B cell (primary cell): Measurements from ENCODE around the gene TSHR. TPM values are rescaled to one million over a fixed set of nuclear protein-coding genes. Genes with fewer than 3 reads are reported as not detected.

Experiments
- ATAC-seq: fragments of 200-7000 bp; cut with Tn5 transposase; one replicate; pipeline ENCODE4 v1.10.0; 2021; ENCODE audit warnings: low read depth, mild to moderate bottlenecking, moderate number of reproducible peaks, moderate library complexity
- CTCF ChIA-PET: fragments of 350-600 bp; sonication (Branson Sonifier 250); formaldehyde crosslinking; loops from one replicate; lab custom pipeline; 2021; ENCODE audit warnings: antibody characterized with exemption, inconsistent platforms; lab: Charles Lee
- POLR2A ChIA-PET: fragments of 350-600 bp; sonication (Branson Sonifier 250); formaldehyde crosslinking; loops from one replicate; lab custom pipeline; 2021; ENCODE audit warnings: antibody characterized with exemption; lab: Charles Lee
- DNase-seq: peaks from one replicate; pipeline ENCODE4 v3.0.0; 2013
- H2AFZ ChIP-seq: 2 replicates; pipeline ENCODE4 v1.6.1; 2012; ENCODE audit warnings: mild to moderate bottlenecking, low read depth, low read length; ENCODE audit not compliant: insufficient read depth, poor library complexity, severe bottlenecking
- H3K27ac ChIP-seq, 2 donors: 1 replicate in 1 of 2; 2 replicates in 1 of 2; pipeline ENCODE4 v1.5.1; 2012 to 2013; ENCODE audit warnings: low read length in 2 of 2, mild to moderate bottlenecking in 2 of 2, moderate library complexity in 1 of 2
- H3K27me3 ChIP-seq, 4 experiments: fragments of 200-600 bp in 1 of 4; sonication (generic) in 1 of 4; replicated peaks in 1 of 4; 1 replicate in 2 of 4; 2 replicates in 2 of 4; pipeline versions ENCODE4 v1.6.1 to v1.7.0; 2013 to 2016; ENCODE audit warnings: low read length in 3 of 4, mild to moderate bottlenecking in 2 of 4, mixed read lengths in 1 of 4, moderate library complexity in 1 of 4; ENCODE audit not compliant: insufficient read depth in 4 of 4, control insufficient read depth in 3 of 4; ENCODE audit errors: control extremely low read depth in 1 of 4
- H3K36me3 ChIP-seq, 2 experiments: replicated peaks in 1 of 2; 1 replicate in 1 of 2; 2 replicates in 1 of 2; pipeline versions ENCODE4 v1.6.1 to v1.7.1; 2013; ENCODE audit warnings: low read length in 1 of 2; ENCODE audit not compliant: insufficient read depth in 2 of 2, control insufficient read depth in 1 of 2; ENCODE audit errors: control extremely low read depth in 1 of 2, extremely low read depth in 1 of 2
- H3K4me1 ChIP-seq, 2 donors: fragments of 200-600 bp in 1 of 2; sonication (generic) in 1 of 2; 1 replicate in 1 of 2; 2 replicates in 1 of 2; pipeline versions ENCODE4 v1.5.1 to v1.6.1; 2013 to 2017; ENCODE audit warnings: low read length in 2 of 2; ENCODE audit not compliant: control insufficient read depth in 2 of 2, insufficient read depth in 2 of 2
- H3K4me2 ChIP-seq: replicated peaks from 2 replicates; pipeline ENCODE3; 2012; ENCODE audit warnings: mild to moderate bottlenecking, low read depth, low read length; ENCODE audit not compliant: poor library complexity, severe bottlenecking
- H3K4me3 ChIP-seq, 5 experiments: fragments of 200-600 bp in 1 of 5; sonication (generic) in 1 of 5; 1 replicate in 3 of 5; 2 replicates in 2 of 5; pipeline versions ENCODE4 v1.5.1 to v1.7.0; 2011 to 2016; ENCODE audit warnings: low read length in 4 of 5, mild to moderate bottlenecking in 4 of 5, low read depth in 2 of 5, control low read depth in 1 of 5, moderate library complexity in 1 of 5; ENCODE audit not compliant: insufficient read depth in 1 of 5; ENCODE audit errors: control extremely low read depth in 1 of 5, extremely low read depth in 1 of 5
- H3K79me2 ChIP-seq: fragments of 200-600 bp; sonication (generic); one replicate; pipeline ENCODE4 v1.6.0; 2016; ENCODE audit warnings: low read length; ENCODE audit not compliant: control insufficient read depth, insufficient read depth
- H3K9ac ChIP-seq: fragments of 200-600 bp; sonication (generic); 2 replicates; pipeline ENCODE4 v1.6.1; 2017; ENCODE audit warnings: mild to moderate bottlenecking, low read length, moderate library complexity
- H3K9me3 ChIP-seq, 3 donors: one replicate each; pipeline versions ENCODE4 v1.6.1 to v1.7.1; 2013; ENCODE audit warnings: low read length in 2 of 3; ENCODE audit not compliant: control insufficient read depth in 2 of 3, insufficient read depth in 1 of 3; ENCODE audit errors: control extremely low read depth in 1 of 3
- H4K20me1 ChIP-seq: 2 replicates; pipeline ENCODE4 v1.6.0; 2012; ENCODE audit warnings: mild to moderate bottlenecking, low read length; ENCODE audit not compliant: insufficient read depth, control insufficient read depth, poor library complexity, severe bottlenecking
- H3K27ac Mint-ChIP-seq: one replicate; pipeline ENCODE4 v1.8.0; 2021; ENCODE audit warnings: mixed read lengths
- H3K27me3 Mint-ChIP-seq: one replicate; pipeline ENCODE4 v1.8.0; 2021; ENCODE audit warnings: mixed read lengths
- H3K4me1 Mint-ChIP-seq: one replicate; pipeline ENCODE4 v1.8.0; 2021; ENCODE audit warnings: mixed read lengths
- H3K4me3 Mint-ChIP-seq: one replicate; pipeline ENCODE4 v1.8.0; 2021; ENCODE audit warnings: mixed read lengths
- H3K9me3 Mint-ChIP-seq: one replicate; pipeline ENCODE4 v1.8.0; 2022; ENCODE audit warnings: mixed read lengths; ENCODE audit not compliant: insufficient read depth
- EZH2 ChIP-seq: IDR thresholded peaks from 2 replicates; pipeline ENCODE4 v1.6.1; 2012; ENCODE audit warnings: borderline replicate concordance, low read depth, mild to moderate bottlenecking, moderate library complexity, low read length; ENCODE audit not compliant: insufficient read depth, poor library complexity, severe bottlenecking
- WGBS: methylation state at CpG from one replicate; pipeline ENCODE4 v1.1.5; 2013; ENCODE audit warnings: missing lambda C conversion rate; ENCODE audit not compliant: insufficient coverage; 5-methylcytosine and 5-hydroxymethylcytosine counted together
- intact Hi-C: fragments of 100-400 bp; cut with micrococcal nuclease; formaldehyde crosslinking; loops from one replicate; pipeline ENCODE4 v1.10.0; 2022
- polyA plus RNA-seq: library from polyadenylated mRNA; depleted of rRNA; stranded (reverse); fragments of >200 nt; gene quantifications from 2 replicates; pipeline ENCODE4 v1.2.3, GENCODE V29; 2012
- total RNA-seq, 2 donors: library from RNA; stranded (reverse); fragments of 120-200 nt in 1 of 2; gene quantifications; 1 replicate in 1 of 2; 2 replicates in 1 of 2; pipeline versions ENCODE4 v1.2.3 to v1.2.4, GENCODE V29; 2013 to 2022
- TF ChIP-seq, protein P1 (sequence below): fragments of 200-600 bp; IDR thresholded peaks from one replicate; pipeline ENCODE4 v1.8.0; 2022; ENCODE audit warnings: antibody characterized with exemption, mild to moderate bottlenecking

TSHR gene
- total and polyA plus RNA-seq, 2 donors (not counting 1 experiment from before 2014, with no cell fraction given): 0.15 to 0.37 TPM

DNA sequence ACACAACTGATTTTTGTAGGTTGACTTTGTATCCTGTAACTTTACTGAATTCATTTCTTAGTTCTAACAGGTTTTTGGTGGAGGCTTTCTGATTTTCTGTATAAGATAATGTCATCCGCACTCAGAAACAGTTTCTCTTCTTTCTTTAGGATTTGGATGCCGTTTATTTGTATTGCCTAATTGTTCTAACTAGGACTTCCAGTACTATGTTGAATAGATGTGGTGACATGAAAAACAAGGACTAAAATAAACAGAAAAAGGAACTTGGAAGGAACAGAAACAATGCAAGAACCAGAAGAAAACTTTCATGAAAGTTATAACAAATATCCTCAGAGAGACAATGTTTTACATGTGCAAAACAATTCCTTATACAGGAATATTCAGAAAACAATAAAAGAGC, 165.1 kb downstream of the TSHR start:
- Histone ChIP-seq H3K4me2 (no peak overlapping the region), H3K4me1 (peaks cover 7 to 18% of the 10 kb centered on the region in 2 donors), H3K9ac (no peak overlapping the region), H3K9me3 (no peaks in the 10 kb centered on the region), H3K79me2 (no peaks in the 10 kb centered on the region), H3K27ac (no peak overlapping the region), H3K27me3 (no peaks in the 10 kb centered on the region), H4K20me1 (no peaks in the 10 kb centered on the region), H3K36me3 (no peaks in the 10 kb centered on the region), H2AFZ (no peak overlapping the region), H3K4me3 (no peak overlapping the region)
- H3K9me3 Mint-ChIP-seq: no peaks in the 10 kb centered on the region
- H3K27ac Mint-ChIP-seq: no peak overlapping the region
- WGBS: no CpG with 5 or more reads among the region's 2 CpGs
- H3K4me3 Mint-ChIP-seq: no peak overlapping the region
- no peak for TF ChIP-seq EZH2
- TF ChIP-seq, protein P1, sequence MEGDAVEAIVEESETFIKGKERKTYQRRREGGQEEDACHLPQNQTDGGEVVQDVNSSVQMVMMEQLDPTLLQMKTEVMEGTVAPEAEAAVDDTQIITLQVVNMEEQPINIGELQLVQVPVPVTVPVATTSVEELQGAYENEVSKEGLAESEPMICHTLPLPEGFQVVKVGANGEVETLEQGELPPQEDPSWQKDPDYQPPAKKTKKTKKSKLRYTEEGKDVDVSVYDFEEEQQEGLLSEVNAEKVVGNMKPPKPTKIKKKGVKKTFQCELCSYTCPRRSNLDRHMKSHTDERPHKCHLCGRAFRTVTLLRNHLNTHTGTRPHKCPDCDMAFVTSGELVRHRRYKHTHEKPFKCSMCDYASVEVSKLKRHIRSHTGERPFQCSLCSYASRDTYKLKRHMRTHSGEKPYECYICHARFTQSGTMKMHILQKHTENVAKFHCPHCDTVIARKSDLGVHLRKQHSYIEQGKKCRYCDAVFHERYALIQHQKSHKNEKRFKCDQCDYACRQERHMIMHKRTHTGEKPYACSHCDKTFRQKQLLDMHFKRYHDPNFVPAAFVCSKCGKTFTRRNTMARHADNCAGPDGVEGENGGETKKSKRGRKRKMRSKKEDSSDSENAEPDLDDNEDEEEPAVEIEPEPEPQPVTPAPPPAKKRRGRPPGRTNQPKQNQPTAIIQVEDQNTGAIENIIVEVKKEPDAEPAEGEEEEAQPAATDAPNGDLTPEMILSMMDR: no peak
- intact Hi-C loops: no loop called here
- ChIA-PET POLR2A (no interaction called here), CTCF (no interaction called here)
- no peaks in the 10 kb centered on the region for H3K27me3 Mint-ChIP-seq
- H3K4me1 Mint-ChIP-seq: peaks cover 24% of the 10 kb centered on the region
- no peak for DNase-seq
- no peak for ATAC-seq

DNA sequence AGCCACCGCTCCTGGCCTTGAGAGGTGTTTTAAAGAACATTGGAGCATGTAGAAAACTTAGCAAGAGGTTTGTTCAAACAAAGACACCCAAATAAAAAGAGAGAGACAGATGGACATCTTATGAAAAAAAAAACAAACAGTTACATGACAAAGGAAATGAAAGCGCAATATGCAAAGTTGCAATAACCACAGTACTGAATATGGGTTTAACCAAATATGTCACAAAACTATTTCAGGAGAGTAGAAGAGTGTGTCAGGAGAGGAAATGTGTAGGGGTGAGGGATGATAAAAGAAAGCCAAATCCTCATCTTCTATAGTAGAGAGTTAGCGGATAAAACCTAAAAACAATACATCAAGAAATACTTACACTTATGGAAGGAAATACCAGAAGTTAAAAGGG, 166.9 kb downstream of the TSHR start:
- intact Hi-C loops: no loop called here
- Histone ChIP-seq H4K20me1 (no peaks in the 10 kb centered on the region), H3K36me3 (no peaks in the 10 kb centered on the region), H3K4me2 (peak overlapping the region; percentile 19), H3K27me3 (no peaks in the 10 kb centered on the region), H2AFZ (no peak overlapping the region), H3K79me2 (no peaks in the 10 kb centered on the region), H3K9me3 (no peaks in the 10 kb centered on the region), H3K4me3 (no peak overlapping the region), H3K4me1 (peaks cover 11 to 23% of the 10 kb centered on the region in 2 donors), H3K9ac (no peak overlapping the region), H3K27ac (no peak overlapping the region)
- no CpG with 5 or more reads among the region's 3 CpGs for WGBS
- H3K27ac Mint-ChIP-seq: peak overlapping the region; percentile 21
- peak overlapping the region; percentile 23 for H3K4me3 Mint-ChIP-seq
- ATAC-seq (peak; percentile 41), DNase-seq (peak; percentile 31)
- TF ChIP-seq, protein P1: no peak
- TF ChIP-seq EZH2: no peak
- no peaks in the 10 kb centered on the region for H3K9me3 Mint-ChIP-seq
- peaks cover 6% of the 10 kb centered on the region for H3K27me3 Mint-ChIP-seq
- POLR2A ChIA-PET: no interaction called here
- CTCF ChIA-PET: no interaction called here
- peaks cover 32% of the 10 kb centered on the region for H3K4me1 Mint-ChIP-seq
